Measurements from ENCODE around the gene CACNA2D4. TPM values are rescaled to one million over a fixed set of nuclear protein-coding genes. Genes with fewer than 3 reads are reported as not detected.

The CACNA2D4 gene
- total and polyA plus RNA-seq, 2 donors (not counting 3 experiments of a cell fraction or from before 2014, with no cell fraction given) = 0.58 to 0.73 TPM

- CTCF ChIA-PET = interaction anchor here (1.2 to 1.6 kb wide), 2 partner anchors 9 to 97 kb away, joined by 3 to 6 read pairs; no protein-coding TSS in a partner anchor
- FAIRE-seq = no peak
- Histone ChIP-seq H3K9ac (replicated peaks; ENCODE audit: extremely low read depth, insufficient read depth, low read length) (no peak overlapping the region), H3K4me3 (replicated peaks in 1 of 3; ENCODE audit: insufficient read depth in 1 of 3, low read depth in 1 of 3, low read length in 3 of 3) (no peak overlapping the region), H3K79me2 (ENCODE audit: control insufficient read depth, insufficient read depth, low read length) (no peaks in the 10 kb centered on the region), H3K4me1 (ENCODE audit: control insufficient read depth, extremely low read depth, insufficient read depth, low read length) (no peaks in the 10 kb centered on the region), H3K27me3 (ENCODE audit: control insufficient read depth in 2 of 2, insufficient read depth in 2 of 2, low read length in 2 of 2) (peaks cover 0 to 3% of the 10 kb centered on the region in 2 experiments), H4K20me1 (replicated peaks; ENCODE audit: control insufficient read depth, extremely low read depth, insufficient read depth, low read length) (no peaks in the 10 kb centered on the region), H3K9me3 (replicated peaks; ENCODE audit: control insufficient read depth, insufficient read depth, low read length) (no peaks in the 10 kb centered on the region), H2AFZ (ENCODE audit: low read depth, low read length) (no peak overlapping the region), H3K36me3 (ENCODE audit: control insufficient read depth in 2 of 2, extremely low read depth in 1 of 2, insufficient read depth in 2 of 2, low read length in 2 of 2) (no peaks in the 10 kb centered on the region), H3K9me1 (replicated peaks; ENCODE audit: control insufficient read depth, extremely low read depth, insufficient read depth, low read length) (no peaks in the 10 kb centered on the region), H3K4me2 (ENCODE audit: insufficient read depth, low read length) (no peak overlapping the region), H3K27ac (ENCODE audit: insufficient read depth, low read depth, low read length) (no peak overlapping the region)
- dilution Hi-C loops (cut with MboI; ENCODE audit: extremely low pct_ligation_motif_present, low sequenced_read_pairs) = no loop called here
- no TSS peak for BruUV-seq (replicated peaks)
- POLR2A ChIA-PET = no interaction called here
- intact Hi-C loops (cut with micrococcal nuclease) = no loop called here
- TF ChIP-seq EZH2 (IDR thresholded peaks at IDR 0.05; ENCODE audit: borderline replicate concordance, low read depth, low read length, severe bottlenecking) (no peak), FOS (IDR thresholded peaks at IDR 0.05; ENCODE audit: borderline replicate concordance, insufficient read depth, low read length) (no peak), JUN (IDR thresholded peaks at IDR 0.05; ENCODE audit: borderline replicate concordance, insufficient read depth, insufficient read length, low read depth) (no peak), POLR2AphosphoS5 (IDR thresholded peaks at IDR 0.05; ENCODE audit: insufficient read depth, low read depth, low read length) (no peak), MYC (IDR thresholded peaks at IDR 0.05; ENCODE audit: low read depth, low read length) (no peak), GATA2 (IDR thresholded peaks at IDR 0.05; ENCODE audit: insufficient read depth, insufficient read length, low read depth, low read length) (no peak), MAX (IDR thresholded peaks at IDR 0.05; ENCODE audit: insufficient read depth, insufficient read length) (no peak), POLR2A (IDR thresholded peaks at IDR 0.05; ENCODE audit: low read depth, low read length) (no peak)
- TF ChIP-seq, protein P1, sequence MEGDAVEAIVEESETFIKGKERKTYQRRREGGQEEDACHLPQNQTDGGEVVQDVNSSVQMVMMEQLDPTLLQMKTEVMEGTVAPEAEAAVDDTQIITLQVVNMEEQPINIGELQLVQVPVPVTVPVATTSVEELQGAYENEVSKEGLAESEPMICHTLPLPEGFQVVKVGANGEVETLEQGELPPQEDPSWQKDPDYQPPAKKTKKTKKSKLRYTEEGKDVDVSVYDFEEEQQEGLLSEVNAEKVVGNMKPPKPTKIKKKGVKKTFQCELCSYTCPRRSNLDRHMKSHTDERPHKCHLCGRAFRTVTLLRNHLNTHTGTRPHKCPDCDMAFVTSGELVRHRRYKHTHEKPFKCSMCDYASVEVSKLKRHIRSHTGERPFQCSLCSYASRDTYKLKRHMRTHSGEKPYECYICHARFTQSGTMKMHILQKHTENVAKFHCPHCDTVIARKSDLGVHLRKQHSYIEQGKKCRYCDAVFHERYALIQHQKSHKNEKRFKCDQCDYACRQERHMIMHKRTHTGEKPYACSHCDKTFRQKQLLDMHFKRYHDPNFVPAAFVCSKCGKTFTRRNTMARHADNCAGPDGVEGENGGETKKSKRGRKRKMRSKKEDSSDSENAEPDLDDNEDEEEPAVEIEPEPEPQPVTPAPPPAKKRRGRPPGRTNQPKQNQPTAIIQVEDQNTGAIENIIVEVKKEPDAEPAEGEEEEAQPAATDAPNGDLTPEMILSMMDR (IDR thresholded peaks at IDR 0.05; ENCODE audit: extremely low read depth in 1 of 2, insufficient read depth in 1 of 2, low read depth in 1 of 2, low read length in 2 of 2) = no peak
- no peak for DNase-seq (ENCODE audit: low read depth, low spot score)
These were observed 74.8 kb downstream of the CACNA2D4 start for GRCh38 chr12:1843641-1844005.

All from endothelial cell of umbilical vein (primary cell).